Smooth muscle cell (in vitro differentiated cells): ENCODE data around the gene ACVRL1. TPM values are rescaled to one million over a fixed set of nuclear protein-coding genes. Genes with fewer than 3 reads are reported as not detected.

Source experiments
- DNase-seq: peaks from one replicate; lab custom pipeline; 2025; ENCODE audit not compliant: unreplicated experiment; lab: John Stamatoyannopoulos, UW
- H2AFZ ChIP-seq: fragments of 200-600 bp; sonication (generic); 2 replicates; pipeline ENCODE4 v1.6.0; 2016; ENCODE audit warnings: antibody characterized with exemption, low read depth, mild to moderate bottlenecking
- H3F3A ChIP-seq: fragments of 200-600 bp; sonication (generic); 2 replicates; pipeline ENCODE4 v1.6.0; 2017; ENCODE audit warnings: antibody characterized with exemption, low read depth
- H3K27ac ChIP-seq: fragments of 200-600 bp; sonication (generic); 2 replicates; pipeline ENCODE4 v1.5.1; 2016; ENCODE audit warnings: low read depth, mild to moderate bottlenecking
- H3K27me3 ChIP-seq: fragments of 200-600 bp; sonication (generic); 2 replicates; pipeline ENCODE4 v1.6.1; 2016; ENCODE audit warnings: low read depth, mild to moderate bottlenecking
- H3K36me3 ChIP-seq: fragments of 200-600 bp; sonication (generic); 2 replicates; pipeline ENCODE4 v1.5.1; 2016; ENCODE audit warnings: low read depth
- H3K4me1 ChIP-seq: fragments of 200-600 bp; sonication (generic); 2 replicates; pipeline ENCODE4 v1.5.1; 2016; ENCODE audit warnings: low read depth
- H3K4me2 ChIP-seq: fragments of 200-600 bp; sonication (generic); 2 replicates; pipeline ENCODE4 v1.6.0; 2016; ENCODE audit warnings: mild to moderate bottlenecking
- H3K4me3 ChIP-seq: fragments of 200-600 bp; sonication (generic); 2 replicates; pipeline ENCODE4 v1.5.1; 2016; ENCODE audit warnings: mild to moderate bottlenecking
- H3K79me2 ChIP-seq: fragments of 200-600 bp; sonication (generic); 2 replicates; pipeline ENCODE4 v1.6.0; 2016; ENCODE audit warnings: low read depth, mild to moderate bottlenecking
- H3K9ac ChIP-seq: fragments of 200-600 bp; sonication (generic); 2 replicates; pipeline ENCODE4 v1.6.0; 2016; ENCODE audit warnings: low read depth
- H3K9me3 ChIP-seq: fragments of 200-600 bp; sonication (generic); replicated peaks from 2 replicates; pipeline ENCODE4 v1.5.1; 2016; ENCODE audit warnings: low read depth
- H4K20me1 ChIP-seq: fragments of 200-600 bp; sonication (generic); 2 replicates; pipeline ENCODE4 v1.6.0; 2016; ENCODE audit warnings: low read depth
- WGBS: methylation state at CpG from one replicate; pipeline ENCODE4 v1.1.7; 2016; ENCODE audit warnings: low lambda C conversion rate; 5-methylcytosine and 5-hydroxymethylcytosine counted together
- polyA plus RNA-seq: library from polyadenylated mRNA; unstranded; fragments of >200 nt; fragmentation: Nextera tagmentation; extraction: Ambion mirVana; gene quantifications from 2 replicates; pipeline ENCODE4 v1.2.1, GENCODE V29; 2016
- total RNA-seq: library from RNA; depleted of rRNA; stranded (reverse); fragments of >200 nt; gene quantifications from 2 replicates; pipeline ENCODE4 v1.2.3, GENCODE V29; 2014
- TF ChIP-seq, protein P1 (sequence below): fragments of 200-600 bp; sonication (generic); IDR thresholded peaks from 2 replicates; pipeline ENCODE4 v1.5.1; 2017; ENCODE audit warnings: borderline replicate concordance, mild to moderate bottlenecking, antibody characterized with exemption; ENCODE audit not compliant: insufficient read depth, poor library complexity, severe bottlenecking

Gene ACVRL1
- total and polyA plus RNA-seq, 2 experiments from 2014 or later = 8.4 to 10.4 TPM

DNA sequence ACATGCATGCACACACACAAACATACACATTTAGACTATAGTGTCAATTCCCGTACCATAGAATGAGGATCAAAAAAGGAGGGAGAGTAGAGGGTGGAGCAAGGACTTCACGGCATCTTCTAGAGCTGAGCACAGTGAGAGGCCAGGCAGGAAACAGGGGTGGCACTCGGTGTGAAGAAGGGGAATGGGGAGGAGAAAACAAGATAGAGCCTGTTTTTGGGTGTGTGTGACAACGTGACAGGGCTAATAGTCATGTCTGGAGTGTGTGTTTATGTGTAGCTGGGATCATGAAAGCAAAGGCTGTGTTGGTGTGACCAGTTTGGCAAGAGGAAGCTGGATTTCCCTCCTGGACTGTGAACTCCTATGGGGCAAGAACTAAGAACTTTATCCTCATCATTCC is 34.3 kb downstream of the ACVRL1 start:
- Histone ChIP-seq H3K4me3 (no peak overlapping the region), H4K20me1 (no peaks in the 10 kb centered on the region), H3K79me2 (no peaks in the 10 kb centered on the region), H2AFZ (no peak overlapping the region), H3F3A (peaks cover 2% of the 10 kb centered on the region), H3K27me3 (no peaks in the 10 kb centered on the region), H3K4me1 (peaks cover 4% of the 10 kb centered on the region), H3K36me3 (no peaks in the 10 kb centered on the region), H3K4me2 (no peak overlapping the region), H3K9ac (no peak overlapping the region), H3K27ac (no peak overlapping the region), H3K9me3 (peaks cover 5% of the 10 kb centered on the region)
- TF ChIP-seq, protein P1, sequence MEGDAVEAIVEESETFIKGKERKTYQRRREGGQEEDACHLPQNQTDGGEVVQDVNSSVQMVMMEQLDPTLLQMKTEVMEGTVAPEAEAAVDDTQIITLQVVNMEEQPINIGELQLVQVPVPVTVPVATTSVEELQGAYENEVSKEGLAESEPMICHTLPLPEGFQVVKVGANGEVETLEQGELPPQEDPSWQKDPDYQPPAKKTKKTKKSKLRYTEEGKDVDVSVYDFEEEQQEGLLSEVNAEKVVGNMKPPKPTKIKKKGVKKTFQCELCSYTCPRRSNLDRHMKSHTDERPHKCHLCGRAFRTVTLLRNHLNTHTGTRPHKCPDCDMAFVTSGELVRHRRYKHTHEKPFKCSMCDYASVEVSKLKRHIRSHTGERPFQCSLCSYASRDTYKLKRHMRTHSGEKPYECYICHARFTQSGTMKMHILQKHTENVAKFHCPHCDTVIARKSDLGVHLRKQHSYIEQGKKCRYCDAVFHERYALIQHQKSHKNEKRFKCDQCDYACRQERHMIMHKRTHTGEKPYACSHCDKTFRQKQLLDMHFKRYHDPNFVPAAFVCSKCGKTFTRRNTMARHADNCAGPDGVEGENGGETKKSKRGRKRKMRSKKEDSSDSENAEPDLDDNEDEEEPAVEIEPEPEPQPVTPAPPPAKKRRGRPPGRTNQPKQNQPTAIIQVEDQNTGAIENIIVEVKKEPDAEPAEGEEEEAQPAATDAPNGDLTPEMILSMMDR = no peak
- WGBS = 52% methylated on average over 4 of the region's 4 CpGs
- no peak for DNase-seq

DNA sequence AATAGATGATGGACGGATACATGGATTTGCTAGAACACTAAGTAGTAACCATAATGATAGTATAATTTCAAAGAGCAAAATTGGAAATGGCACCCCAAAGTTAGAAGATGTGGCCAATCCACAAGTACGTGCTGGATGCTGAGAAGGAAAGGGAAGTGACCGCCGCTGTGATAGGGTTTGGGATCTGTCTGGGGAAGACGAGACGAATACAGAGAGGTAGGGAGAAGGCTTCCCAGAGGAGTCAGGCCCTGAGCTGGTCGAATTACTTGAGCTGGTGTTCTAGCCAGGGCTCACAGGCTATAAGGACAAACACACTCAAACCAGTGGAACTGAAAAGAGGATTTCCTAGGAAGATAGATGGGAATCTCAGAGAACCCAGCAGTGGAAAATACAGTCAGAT is 34.8 kb downstream of the ACVRL1 start:
- Histone ChIP-seq H3K27ac (peak overlapping the region; percentile 38), H4K20me1 (no peaks in the 10 kb centered on the region), H3K4me3 (no peak overlapping the region), H3K4me2 (no peak overlapping the region), H3K4me1 (peaks cover 4% of the 10 kb centered on the region), H2AFZ (no peak overlapping the region), H3K79me2 (no peaks in the 10 kb centered on the region), H3K27me3 (no peaks in the 10 kb centered on the region), H3K36me3 (no peaks in the 10 kb centered on the region), H3F3A (peaks cover 2% of the 10 kb centered on the region), H3K9me3 (peaks cover 5% of the 10 kb centered on the region), H3K9ac (no peak overlapping the region)
- 96% methylated on average over 7 of the region's 7 CpGs for WGBS
- TF ChIP-seq, protein P1 = no peak
- no peak for DNase-seq

DNA sequence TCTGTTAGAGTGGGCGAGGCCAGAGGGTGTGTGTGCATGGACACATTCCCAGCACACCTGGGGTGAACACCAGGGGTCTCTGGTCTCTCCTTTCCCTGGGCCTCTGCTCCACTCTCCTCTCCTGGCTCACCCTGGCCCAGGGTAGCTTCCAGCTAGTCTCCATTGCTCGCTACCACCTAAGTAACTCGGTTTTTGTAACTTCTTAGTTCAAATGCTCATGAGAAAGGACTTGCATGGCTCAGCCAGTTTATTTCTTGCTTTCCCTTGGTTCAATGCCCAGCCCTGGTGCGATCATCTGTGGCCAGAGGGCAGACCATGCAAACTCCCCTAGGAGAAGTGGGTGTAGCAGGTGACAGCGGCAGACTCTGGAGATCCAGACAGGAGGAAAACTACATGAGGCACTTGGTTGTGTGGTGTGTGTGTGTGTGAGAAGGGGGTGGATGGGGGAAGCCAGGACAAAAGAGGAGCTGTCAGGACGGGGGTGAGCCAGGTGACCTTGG is 35.2 kb downstream of the ACVRL1 start:
- H3K4me3 ChIP-seq = no peak overlapping the region
- DNase-seq = no peak
- no peaks in the 10 kb centered on the region for H4K20me1 ChIP-seq
- no peak overlapping the region for H2AFZ ChIP-seq
- no peak overlapping the region for H3K4me2 ChIP-seq
- no peak overlapping the region for H3K9ac ChIP-seq
- H3K4me1 ChIP-seq = peaks cover 2% of the 10 kb centered on the region
- H3F3A ChIP-seq = peaks cover 2% of the 10 kb centered on the region
- H3K79me2 ChIP-seq = no peaks in the 10 kb centered on the region
- peaks cover 5% of the 10 kb centered on the region for H3K9me3 ChIP-seq
- no peak overlapping the region for H3K27ac ChIP-seq
- 94% methylated on average over 6 of the region's 6 CpGs for WGBS
- TF ChIP-seq, protein P1 = no peak
- no peaks in the 10 kb centered on the region for H3K36me3 ChIP-seq
- H3K27me3 ChIP-seq = no peaks in the 10 kb centered on the region

DNA sequence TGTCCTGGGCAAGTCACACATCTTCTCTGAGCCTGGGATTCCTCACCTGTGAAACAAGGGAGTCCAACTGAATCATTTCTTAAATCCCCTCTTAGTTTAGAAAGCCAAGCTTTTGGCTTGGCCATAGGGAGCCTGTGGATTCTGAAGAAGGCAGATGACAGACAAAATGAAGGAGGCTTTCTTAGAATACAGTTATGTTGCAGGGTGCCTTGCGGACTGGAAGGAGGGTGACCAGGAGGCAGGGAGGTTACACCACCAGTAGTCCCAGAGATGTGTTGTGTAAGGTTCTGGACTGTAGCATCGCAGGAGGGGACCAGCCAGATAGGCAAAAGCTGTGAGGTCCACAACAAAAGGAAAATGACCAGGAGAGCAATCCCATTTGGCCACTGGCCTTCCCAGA is 36.0 kb downstream of the ACVRL1 start:
- 92% methylated on average over 2 of the region's 2 CpGs for WGBS
- H3K4me1 ChIP-seq = no peaks in the 10 kb centered on the region
- no peak overlapping the region for H3K4me2 ChIP-seq
- H2AFZ ChIP-seq = no peak overlapping the region
- no peaks in the 10 kb centered on the region for H3K79me2 ChIP-seq
- TF ChIP-seq, protein P1 = no peak
- H3K27me3 ChIP-seq = no peaks in the 10 kb centered on the region
- no peak overlapping the region for H3K27ac ChIP-seq
- no peaks in the 10 kb centered on the region for H4K20me1 ChIP-seq
- H3K36me3 ChIP-seq = no peaks in the 10 kb centered on the region
- H3F3A ChIP-seq = peaks cover 2% of the 10 kb centered on the region
- H3K9me3 ChIP-seq = peaks cover 5% of the 10 kb centered on the region
- no peak overlapping the region for H3K9ac ChIP-seq
- no peak overlapping the region for H3K4me3 ChIP-seq
- no peak for DNase-seq
